Uterus (tissue), 2 donors: ENCODE data around the gene S100B.

Experiments used
- POLR2A ChIP-seq, 2 donors: fragments of 450-650 bp; IDR thresholded peaks; one replicate each; pipeline ENCODE4 v1.6.1; 2016; ENCODE audit warnings: antibody characterized with exemption in 2 of 2, mild to moderate bottlenecking in 1 of 2, moderate library complexity in 1 of 2
- TF ChIP-seq, protein P1 (sequence below), 4 experiments: fragments of 200-600 bp in 2 of 4; fragments of 450-650 bp in 2 of 4; sonication (generic) in 2 of 4; IDR thresholded peaks; one replicate each; pipeline ENCODE4 v1.5.1; 2016 to 2019; ENCODE audit warnings: antibody characterized with exemption in 4 of 4, mild to moderate bottlenecking in 2 of 4, moderate library complexity in 1 of 4

DNA sequence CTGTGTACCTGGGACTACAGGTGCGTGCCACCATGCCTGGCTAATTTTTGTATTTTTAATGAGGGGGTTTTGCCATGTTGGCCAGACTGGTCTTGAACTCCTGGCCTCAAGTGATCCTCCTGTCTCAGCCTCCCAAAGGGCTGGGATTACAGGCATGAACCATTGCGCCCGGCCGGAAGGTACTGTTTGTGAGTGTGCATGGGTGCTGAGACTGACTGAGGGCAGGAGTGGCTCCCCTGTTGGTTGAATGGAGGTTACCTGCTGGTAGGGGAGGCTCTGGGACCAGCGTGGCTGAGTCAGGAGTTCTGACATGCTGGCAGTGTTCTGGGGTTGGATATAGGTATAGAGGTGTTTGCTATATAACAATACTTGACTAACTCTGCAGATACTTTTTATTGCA, 41.0 kb upstream of the S100B start:
- TF ChIP-seq, protein P1, sequence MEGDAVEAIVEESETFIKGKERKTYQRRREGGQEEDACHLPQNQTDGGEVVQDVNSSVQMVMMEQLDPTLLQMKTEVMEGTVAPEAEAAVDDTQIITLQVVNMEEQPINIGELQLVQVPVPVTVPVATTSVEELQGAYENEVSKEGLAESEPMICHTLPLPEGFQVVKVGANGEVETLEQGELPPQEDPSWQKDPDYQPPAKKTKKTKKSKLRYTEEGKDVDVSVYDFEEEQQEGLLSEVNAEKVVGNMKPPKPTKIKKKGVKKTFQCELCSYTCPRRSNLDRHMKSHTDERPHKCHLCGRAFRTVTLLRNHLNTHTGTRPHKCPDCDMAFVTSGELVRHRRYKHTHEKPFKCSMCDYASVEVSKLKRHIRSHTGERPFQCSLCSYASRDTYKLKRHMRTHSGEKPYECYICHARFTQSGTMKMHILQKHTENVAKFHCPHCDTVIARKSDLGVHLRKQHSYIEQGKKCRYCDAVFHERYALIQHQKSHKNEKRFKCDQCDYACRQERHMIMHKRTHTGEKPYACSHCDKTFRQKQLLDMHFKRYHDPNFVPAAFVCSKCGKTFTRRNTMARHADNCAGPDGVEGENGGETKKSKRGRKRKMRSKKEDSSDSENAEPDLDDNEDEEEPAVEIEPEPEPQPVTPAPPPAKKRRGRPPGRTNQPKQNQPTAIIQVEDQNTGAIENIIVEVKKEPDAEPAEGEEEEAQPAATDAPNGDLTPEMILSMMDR (IDR thresholded peaks at IDR 0.05), result no peak
- TF ChIP-seq POLR2A (IDR thresholded peaks at IDR 0.05), result no peak
